Prostate gland (tissue), 2 donors: ENCODE results near the gene OR13J1. TPM values are rescaled to one million over a fixed set of nuclear protein-coding genes. Genes with fewer than 3 reads are reported as not detected.

Experiments
- DNase-seq: peaks from one replicate; pipeline ENCODE4 v3.0.0-alpha.2; 2019; ENCODE audit warnings: low spot score
- H3K27ac ChIP-seq, 2 donors: fragments of 200-600 bp; sonication (generic); 2 replicates each; pipeline ENCODE4 v1.5.1; 2017 to 2019
- H3K27me3 ChIP-seq: fragments of 200-600 bp; sonication (generic); replicated peaks from 2 replicates; pipeline ENCODE4 v1.5.1; 2019; ENCODE audit not compliant: insufficient read depth
- H3K36me3 ChIP-seq, 2 donors: fragments of 200-600 bp; sonication (generic); 1 replicate in 1 of 2; 2 replicates in 1 of 2; pipeline versions ENCODE4 v1.5.1 to v1.8.1; 2017 to 2019
- H3K4me1 ChIP-seq: fragments of 200-600 bp; sonication (generic); replicated peaks from 2 replicates; pipeline ENCODE4 v1.5.1; 2019
- H3K4me3 ChIP-seq, 2 donors: fragments of 200-600 bp; sonication (generic); 2 replicates each; pipeline ENCODE4 v1.5.1; 2017 to 2019
- H3K9me3 ChIP-seq: fragments of 200-600 bp; sonication (generic); 2 replicates; pipeline ENCODE4 v1.5.1; 2017
- POLR2A ChIP-seq: fragments of 450-650 bp; IDR thresholded peaks from one replicate; pipeline ENCODE4 v1.6.1; 2016; ENCODE audit warnings: antibody characterized with exemption, mild to moderate bottlenecking
- POLR2AphosphoS5 ChIP-seq: sonication (generic); formaldehyde crosslinking; IDR thresholded peaks from one replicate; pipeline ENCODE4 v1.6.1; 2017; ENCODE audit warnings: antibody characterized with exemption
- WGBS: methylation state at CpG from one replicate; pipeline ENCODE4 v1.1.5; 2018; 5-methylcytosine and 5-hydroxymethylcytosine counted together
- intact Hi-C: fragments of 100-400 bp; cut with DNase I; formaldehyde crosslinking; loops from one replicate; pipeline ENCODE4 v1.14.2; 2022
- total RNA-seq, 2 donors: library from RNA; depleted of rRNA; stranded (reverse); fragments of >200 nt; gene quantifications; one replicate each; pipeline ENCODE4 v1.1.0, GENCODE V29; 2016
- TF ChIP-seq, protein P1 (sequence below), 4 experiments: fragments of 200-600 bp in 2 of 4; fragments of 450-650 bp in 2 of 4; sonication (generic) in 2 of 4; IDR thresholded peaks; 1 replicate in 3 of 4; 2 replicates in 1 of 4; pipeline ENCODE4 v1.5.1; 2016 to 2019; ENCODE audit warnings: antibody characterized with exemption in 4 of 4, mild to moderate bottlenecking in 2 of 4, moderate library complexity in 2 of 4

Gene OR13J1
- total RNA-seq, 2 donors from 2014 or later: not detected

DNA sequence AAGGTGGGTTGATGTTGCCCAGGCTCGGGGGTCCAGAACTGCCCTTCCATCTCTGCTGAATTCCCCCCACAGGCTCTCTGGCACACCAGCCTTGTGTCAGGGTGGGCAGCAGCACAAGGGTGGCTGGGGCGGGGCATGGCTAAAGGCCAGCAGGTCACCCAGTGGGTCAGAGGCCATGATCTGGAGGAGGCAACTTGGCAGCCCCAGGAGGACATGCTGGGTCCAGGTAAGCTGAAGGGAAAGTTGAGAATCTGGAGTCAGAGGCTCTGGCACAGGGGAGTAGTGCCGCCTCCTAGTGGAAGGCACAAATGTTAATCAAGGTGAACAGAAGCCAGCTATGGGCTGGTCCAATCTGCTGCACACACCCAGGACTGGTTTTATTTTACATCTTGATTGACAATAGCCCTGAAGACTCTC lies 35.0 kb downstream of the OR13J1 start:
- intact Hi-C loops: no loop called here
- TF ChIP-seq, protein P1, sequence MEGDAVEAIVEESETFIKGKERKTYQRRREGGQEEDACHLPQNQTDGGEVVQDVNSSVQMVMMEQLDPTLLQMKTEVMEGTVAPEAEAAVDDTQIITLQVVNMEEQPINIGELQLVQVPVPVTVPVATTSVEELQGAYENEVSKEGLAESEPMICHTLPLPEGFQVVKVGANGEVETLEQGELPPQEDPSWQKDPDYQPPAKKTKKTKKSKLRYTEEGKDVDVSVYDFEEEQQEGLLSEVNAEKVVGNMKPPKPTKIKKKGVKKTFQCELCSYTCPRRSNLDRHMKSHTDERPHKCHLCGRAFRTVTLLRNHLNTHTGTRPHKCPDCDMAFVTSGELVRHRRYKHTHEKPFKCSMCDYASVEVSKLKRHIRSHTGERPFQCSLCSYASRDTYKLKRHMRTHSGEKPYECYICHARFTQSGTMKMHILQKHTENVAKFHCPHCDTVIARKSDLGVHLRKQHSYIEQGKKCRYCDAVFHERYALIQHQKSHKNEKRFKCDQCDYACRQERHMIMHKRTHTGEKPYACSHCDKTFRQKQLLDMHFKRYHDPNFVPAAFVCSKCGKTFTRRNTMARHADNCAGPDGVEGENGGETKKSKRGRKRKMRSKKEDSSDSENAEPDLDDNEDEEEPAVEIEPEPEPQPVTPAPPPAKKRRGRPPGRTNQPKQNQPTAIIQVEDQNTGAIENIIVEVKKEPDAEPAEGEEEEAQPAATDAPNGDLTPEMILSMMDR (IDR thresholded peaks at IDR 0.05): peak in 2 of 4 experiments; percentile 5 to 17
- no peak for TF ChIP-seq POLR2AphosphoS5
- no peak overlapping the region for H3K4me3 ChIP-seq
- no peaks in the 10 kb centered on the region for H3K36me3 ChIP-seq
- no peak overlapping the region for H3K27ac ChIP-seq
- H3K4me1 ChIP-seq: peaks cover 33% of the 10 kb centered on the region
- DNase-seq: no peak
- WGBS: 93% methylated on average over 3 of the region's 3 CpGs
- H3K27me3 ChIP-seq: no peaks in the 10 kb centered on the region
- no peaks in the 10 kb centered on the region for H3K9me3 ChIP-seq

DNA sequence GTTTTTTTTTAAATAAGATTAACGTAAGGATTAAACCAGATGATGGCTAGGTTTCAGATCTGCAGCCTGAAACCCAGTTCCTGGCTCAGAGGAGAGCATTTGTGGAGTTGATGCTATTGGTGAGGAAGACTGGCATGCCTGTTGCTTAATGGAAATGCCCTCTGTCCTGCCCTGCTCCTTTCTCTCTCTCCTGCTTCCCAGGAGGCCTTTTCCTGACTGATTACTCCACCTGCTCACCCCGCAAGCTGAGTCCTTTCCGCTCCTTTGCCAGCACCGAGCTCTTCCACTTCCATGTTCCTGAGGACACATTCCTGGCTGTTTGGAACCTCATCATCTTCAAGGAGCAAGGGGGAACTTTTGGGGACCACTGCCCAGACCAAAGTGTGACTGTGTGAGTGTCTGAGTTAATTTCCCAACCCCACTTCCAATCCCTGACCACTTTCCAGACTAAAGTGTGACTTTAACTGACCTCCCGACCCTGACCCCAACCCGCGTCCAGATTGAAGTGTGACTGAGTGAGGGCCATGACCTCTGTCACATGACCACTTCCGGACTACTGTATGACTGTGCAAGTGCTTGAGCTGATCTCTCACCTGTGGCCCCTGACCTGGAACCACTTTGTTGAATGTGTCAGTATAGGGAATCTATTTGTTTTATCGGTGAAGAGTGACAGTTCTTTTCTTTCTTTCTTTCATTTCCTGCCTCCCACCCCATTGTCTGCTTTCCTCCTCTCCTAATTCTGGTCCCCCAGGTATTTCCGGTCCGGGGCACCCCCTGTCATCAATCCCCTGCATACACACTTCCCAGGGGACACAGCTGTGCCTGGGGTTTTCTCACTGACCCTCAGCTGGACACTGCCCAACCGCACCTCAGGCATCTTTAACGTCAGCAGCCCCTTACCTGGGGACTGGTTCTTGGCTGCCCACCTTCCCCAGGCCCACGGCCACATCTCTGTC lies 35.7 kb downstream of the OR13J1 start:
- no peak for DNase-seq
- Histone ChIP-seq H3K4me1 (peaks cover 36% of the 10 kb centered on the region), H3K36me3 (no peaks in the 10 kb centered on the region), H3K4me3 (no peak overlapping the region), H3K27ac (peak overlapping the region; percentile 83 to 99), H3K27me3 (no peaks in the 10 kb centered on the region), H3K9me3 (no peaks in the 10 kb centered on the region)
- intact Hi-C loops: no loop called here
- TF ChIP-seq, protein P1 (IDR thresholded peaks at IDR 0.05): no peak
- TF ChIP-seq POLR2AphosphoS5 (no peak), POLR2A (no peak)
- 77% methylated on average over 14 of the region's 14 CpGs for WGBS

DNA sequence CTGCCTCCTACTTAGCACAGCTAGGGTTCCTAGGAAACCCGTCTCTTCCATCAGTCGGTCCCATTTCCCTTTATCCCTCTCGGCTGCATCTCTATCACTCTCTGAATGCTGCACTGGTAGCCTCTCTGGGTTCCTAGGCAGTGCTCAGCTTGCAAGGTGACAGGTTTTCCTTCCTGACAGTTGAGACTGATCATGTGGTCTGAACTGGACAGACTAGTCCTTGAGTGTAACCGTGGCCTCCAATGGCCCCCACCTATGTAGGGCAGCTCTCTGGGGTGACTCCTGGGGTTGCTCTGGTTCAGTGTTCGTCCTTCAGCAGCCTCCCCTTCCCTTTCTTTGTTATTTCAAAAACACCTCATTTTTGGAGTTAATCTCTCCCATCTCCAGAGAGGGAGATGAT lies 37.4 kb downstream of the OR13J1 start:
- intact Hi-C loops: no loop called here
- H3K4me1 ChIP-seq: peaks cover 36% of the 10 kb centered on the region
- 54% methylated on average over 5 of the region's 5 CpGs for WGBS

DNA sequence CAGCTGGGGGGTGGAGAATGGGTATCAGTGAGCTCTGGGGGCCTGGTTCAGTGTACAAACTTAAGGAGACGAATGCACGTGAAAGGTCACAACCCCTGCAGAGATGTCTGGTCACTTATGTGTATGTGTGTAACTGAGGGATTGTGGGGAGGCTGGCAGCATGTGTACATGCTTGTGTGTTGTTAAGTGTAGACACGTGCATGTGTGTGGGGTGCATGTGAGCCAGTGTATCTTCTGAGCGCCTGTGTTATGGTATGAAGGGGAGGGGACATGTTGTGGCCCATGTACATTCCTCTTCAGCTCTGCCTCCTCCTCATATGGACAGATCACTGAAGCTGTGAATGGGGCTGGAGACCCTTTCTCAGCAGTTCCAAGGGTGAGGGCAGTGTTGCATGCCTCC lies 39.2 kb downstream of the OR13J1 start:
- Histone ChIP-seq H3K4me1 (peaks cover 36% of the 10 kb centered on the region), H3K27me3 (no peaks in the 10 kb centered on the region), H3K27ac (peak overlapping the region; percentile 89 to 99), H3K9me3 (no peaks in the 10 kb centered on the region), H3K36me3 (no peaks in the 10 kb centered on the region), H3K4me3 (no peak overlapping the region)
- DNase-seq: no peak
- intact Hi-C loops: no loop called here
- 78% methylated on average over 4 of the region's 4 CpGs for WGBS
- TF ChIP-seq POLR2A (no peak), POLR2AphosphoS5 (no peak)
- TF ChIP-seq, protein P1 (IDR thresholded peaks at IDR 0.05): no peak

More for the DNA sequence above, 37.4 kb downstream of the OR13J1 start:
- Histone ChIP-seq H3K27ac (peak overlapping the region; percentile 83 to 99), H3K36me3 (no peaks in the 10 kb centered on the region), H3K27me3 (no peaks in the 10 kb centered on the region), H3K4me3 (no peak overlapping the region), H3K9me3 (no peaks in the 10 kb centered on the region)
- DNase-seq: peak; percentile 83
- TF ChIP-seq POLR2AphosphoS5 (peak; percentile 77), POLR2A (no peak)

DNA sequence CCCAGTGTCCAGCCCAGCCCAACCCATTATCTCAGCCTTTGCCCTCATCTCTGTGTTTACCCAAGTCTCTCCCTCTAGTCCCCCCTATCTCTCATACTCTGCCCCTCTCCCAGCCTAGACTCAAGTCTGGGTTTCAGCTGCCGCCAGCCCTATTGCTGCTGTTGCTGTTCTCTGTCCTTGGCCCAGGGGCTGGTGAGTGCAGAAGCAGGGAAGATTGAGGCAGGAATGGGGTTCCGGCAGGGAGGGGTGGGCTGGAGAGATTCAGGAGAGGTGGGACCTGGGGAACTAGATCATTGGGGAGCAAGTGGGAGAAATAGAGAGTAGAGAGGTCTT lies 40.5 kb downstream of the OR13J1 start:
- intact Hi-C loops: loop anchor here (5.0 kb wide), 1 partner anchor 53 kb away; no protein-coding TSS in a partner anchor
- no peak for DNase-seq
- 25% methylated on average over 2 of the region's 2 CpGs for WGBS
- peaks cover 36% of the 10 kb centered on the region for H3K4me1 ChIP-seq
- no peaks in the 10 kb centered on the region for H3K9me3 ChIP-seq
- H3K27me3 ChIP-seq: no peaks in the 10 kb centered on the region
- no peak for TF ChIP-seq POLR2AphosphoS5
- H3K36me3 ChIP-seq: no peaks in the 10 kb centered on the region
- peak overlapping the region; percentile 73 to 99 for H3K4me3 ChIP-seq
- peak overlapping the region; percentile 89 to 99 for H3K27ac ChIP-seq
